RPMI8226 (cell line): ENCODE data around the gene ASIC1.

Experiments used
- DNase-seq: peaks from one replicate; pipeline ENCODE4 v3.0.0-alpha.2; 2015

Gene ASIC1

GRCh38 chr12:50110762-50111351, 53.5 kb downstream of the ASIC1 start:
- peak; percentile 97 for DNase-seq

- no peak for DNase-seq
These were observed 53.9 kb downstream of the ASIC1 start for GRCh38 chr12:50111395-50111692.

GRCh38 chr12:50111693-50112455, 54.5 kb downstream of the ASIC1 start, which contains the start of gene COX14:
COX14 (plus strand) TSS chr12:50112236; CDS start chr12:50120044, 7,808 bp downstream.
- DNase-seq = peak; percentile 99

GRCh38 chr12:50112456-50113218, 55.2 kb downstream of the ASIC1 start:
- peak; percentile 56 for DNase-seq

GRCh38 chr12:50117057-50117622, 59.7 kb downstream of the ASIC1 start:
- no peak for DNase-seq

- DNase-seq = no peak
These were observed 62.0 kb downstream of the ASIC1 start for GRCh38 chr12:50119387-50119786.

- DNase-seq = no peak
These were observed 63.1 kb downstream of the ASIC1 start for GRCh38 chr12:50120521-50120920.

GRCh38 chr12:50120953-50121352, 63.6 kb downstream of the ASIC1 start:
- DNase-seq = no peak

- DNase-seq = no peak
These were observed 64.2 kb downstream of the ASIC1 start for GRCh38 chr12:50121641-50122040.

- no peak for DNase-seq
These were observed 65.8 kb downstream of the ASIC1 start for GRCh38 chr12:50123203-50123602.

GRCh38 chr12:50127546-50127945, 70.2 kb downstream of the ASIC1 start:
- no peak for DNase-seq

- no peak for DNase-seq
These were observed 71.9 kb downstream of the ASIC1 start for GRCh38 chr12:50129290-50129689.

GRCh38 chr12:50132505-50133135, 75.2 kb downstream of the ASIC1 start:
- DNase-seq = peak; percentile 58
